HepG2 (cell line): Measurements from ENCODE around the gene SNAP29. TPM values are rescaled to one million over a fixed set of nuclear protein-coding genes. Genes with fewer than 3 reads are reported as not detected.

Experiments used
- ATAC-seq: fragments of 200-7000 bp; cut with Tn5 transposase; 3 replicates; pipeline ENCODE4 v1.9.1; 2020; ENCODE audit warnings: mild to moderate bottlenecking, moderate library complexity
- BruUV-seq: library from RNA; stranded (reverse); fragments of 400-500 nt; replicated peaks from 2 replicates; lab custom pipeline; 2021; lab: Mats Ljungman, UMichigan
- CTCF ChIA-PET: fragments of 300-600 bp; formaldehyde crosslinking; extraction: SDS; loops from one replicate; lab custom pipeline; 2021; ENCODE audit warnings: low total read pairs, inconsistent platforms, low intra/inter-chr PET ratio; lab: Yijun Ruan, JAX
- POLR2A ChIA-PET: fragments of 350-600 bp; sonication (Branson Sonifier 250); formaldehyde crosslinking; loops from one replicate; lab custom pipeline; 2020; ENCODE audit warnings: antibody characterized with exemption, inconsistent platforms; lab: Yijun Ruan, JAX
- DNase-seq: peaks from one replicate; pipeline ENCODE4 v3.0.0-alpha.2; 2015; ENCODE audit warnings: low spot score
- FAIRE-seq: peaks from 3 replicates; lab custom pipeline; 2011; peaks lifted over from hg19 to GRCh38; lab: Jason Lieb, UNC
- H2AFZ ChIP-seq: one replicate; pipeline ENCODE4 v1.6.1; 2011; ENCODE audit warnings: low read length, inconsistent platforms
- H3K27ac ChIP-seq: fragments of 300-600 bp; 3 replicates; pipeline ENCODE4 v1.8.0; 2011; ENCODE audit warnings: mixed run types, mild to moderate bottlenecking, mixed read lengths, low read length, inconsistent platforms; ENCODE audit not compliant: insufficient read depth; ENCODE audit errors: extremely low read length
- H3K27me3 ChIP-seq, 2 experiments: fragments of 200-600 bp in 1 of 2; 2 replicates in 1 of 2; 3 replicates in 1 of 2; pipeline versions ENCODE4 v1.6.0 to v1.8.0; 2011; ENCODE audit warnings: low read length in 2 of 2, mild to moderate bottlenecking in 2 of 2, moderate library complexity in 2 of 2, inconsistent platforms in 1 of 2; ENCODE audit not compliant: insufficient read depth in 2 of 2, control insufficient read depth in 1 of 2
- H3K36me3 ChIP-seq, 2 experiments: fragments of 200-600 bp in 1 of 2; replicated peaks in 1 of 2; 2 replicates in 1 of 2; 3 replicates in 1 of 2; pipeline versions ENCODE4 v1.5.1 to v1.8.0; 2011; ENCODE audit warnings: low read length in 2 of 2, inconsistent platforms in 1 of 2; ENCODE audit not compliant: insufficient read depth in 2 of 2, control insufficient read depth in 1 of 2
- H3K4me1 ChIP-seq: 2 replicates; pipeline ENCODE4 v1.5.1; 2012; ENCODE audit warnings: low read length, inconsistent platforms; ENCODE audit not compliant: insufficient read depth
- H3K4me2 ChIP-seq: 2 replicates; pipeline ENCODE4 v1.6.0; 2011; ENCODE audit warnings: low read depth, low read length, inconsistent platforms
- H3K4me3 ChIP-seq, 3 experiments: fragments of 200-600 bp in 1 of 3; sonication (generic), shearing (Covaris generic) in 1 of 3; replicated peaks in 1 of 3; 2 replicates each; pipeline ENCODE4 v1.5.1; 2011 to 2016; ENCODE audit warnings: low read length in 3 of 3, inconsistent platforms in 2 of 3, low read depth in 2 of 3, mild to moderate bottlenecking in 2 of 3, control low read depth in 1 of 3, mixed read lengths in 1 of 3; ENCODE audit not compliant: insufficient read depth in 1 of 3
- H3K79me2 ChIP-seq: one replicate; pipeline ENCODE4 v1.6.1; 2011; ENCODE audit warnings: low read length, inconsistent platforms; ENCODE audit not compliant: insufficient read depth
- H3K9ac ChIP-seq: 2 replicates; pipeline ENCODE4 v1.6.0; 2011; ENCODE audit warnings: mild to moderate bottlenecking, low read depth, low read length, inconsistent platforms; ENCODE audit not compliant: insufficient read depth
- H3K9me3 ChIP-seq: 2 replicates; pipeline ENCODE4 v1.5.1; 2012; ENCODE audit warnings: mild to moderate bottlenecking, low read length
- H4K20me1 ChIP-seq: 2 replicates; pipeline ENCODE4 v1.6.0; 2011; ENCODE audit warnings: inconsistent platforms, mild to moderate bottlenecking, low read length, moderate library complexity; ENCODE audit not compliant: insufficient read depth
- DNMT1 ChIP-seq: sonication (generic); formaldehyde crosslinking; IDR thresholded peaks from 2 replicates; pipeline ENCODE4 v1.5.1; 2020; ENCODE audit warnings: mild to moderate bottlenecking, missing genetic modification reagents
- GATAD2A ChIP-seq: IDR thresholded peaks from 2 replicates; pipeline ENCODE4 v1.6.1; 2016
- KDM6A ChIP-seq: IDR thresholded peaks from 2 replicates; pipeline ENCODE4 v1.6.1; 2016; ENCODE audit warnings: low read depth
- MED13 ChIP-seq: sonication (generic); formaldehyde crosslinking; IDR thresholded peaks from 2 replicates; pipeline ENCODE4 v1.5.0; 2020; ENCODE audit warnings: missing genetic modification reagents
- NCOR1 ChIP-seq: fragments of 200-600 bp; sonication (generic); IDR thresholded peaks from 2 replicates; pipeline ENCODE4 v1.7.0; 2017; ENCODE audit warnings: antibody characterized with exemption, low read length, borderline replicate concordance
- NFE2L1 ChIP-seq: sonication (generic); formaldehyde crosslinking; IDR thresholded peaks from 2 replicates; pipeline ENCODE4 v1.4.0; 2020; ENCODE audit warnings: missing genetic modification reagents, mild to moderate bottlenecking, borderline replicate concordance
- POLR2A ChIP-seq, 2 experiments: IDR thresholded peaks; 2 replicates each; pipeline ENCODE4 v1.6.1; 2011; ENCODE audit warnings: low read depth in 2 of 2, low read length in 2 of 2, mild to moderate bottlenecking in 1 of 2, moderate library complexity in 1 of 2; ENCODE audit not compliant: insufficient read depth in 1 of 2
- PRDM15 ChIP-seq: sonication (generic); formaldehyde crosslinking; IDR thresholded peaks from 2 replicates; pipeline ENCODE4 v1.4.0; 2020; ENCODE audit warnings: missing genetic modification reagents
- RBM22 ChIP-seq: fragments of 200-400 bp; formaldehyde crosslinking; optimal IDR thresholded peaks from 2 replicates; pipeline ENCODE3; 2017; ENCODE audit warnings: mild to moderate bottlenecking, low read length, moderate library complexity
- RFX3 ChIP-seq: IDR thresholded peaks from 2 replicates; pipeline ENCODE4 v1.6.1; 2016; ENCODE audit warnings: missing biosample characterization, missing genetic modification reagents
- SMARCC2 ChIP-seq: fragments of 450-650 bp; IDR thresholded peaks from 2 replicates; pipeline ENCODE4 v1.6.1; 2017; ENCODE audit warnings: antibody characterized with exemption, mild to moderate bottlenecking
- SRSF9 ChIP-seq: fragments of 200-400 bp; formaldehyde crosslinking; IDR thresholded peaks from 2 replicates; pipeline ENCODE4 v1.6.1; 2018; ENCODE audit warnings: borderline replicate concordance, mild to moderate bottlenecking, low read depth, low read length; ENCODE audit not compliant: insufficient read depth, poor library complexity, severe bottlenecking
- ZBTB37 ChIP-seq: sonication (generic); formaldehyde crosslinking; IDR thresholded peaks from 2 replicates; pipeline ENCODE4 v1.4.0; 2020; ENCODE audit warnings: mild to moderate bottlenecking, missing genetic modification reagents
- ZBTB42 ChIP-seq: sonication (generic); formaldehyde crosslinking; IDR thresholded peaks from 2 replicates; pipeline ENCODE4 v1.5.0; 2020; ENCODE audit warnings: mild to moderate bottlenecking, missing genetic modification reagents
- ZMYM3 ChIP-seq: sonication (generic); formaldehyde crosslinking; IDR thresholded peaks from 2 replicates; pipeline ENCODE4 v1.5.1; 2020; ENCODE audit warnings: mild to moderate bottlenecking, missing genetic modification reagents
- ZNF616 ChIP-seq: sonication (generic); formaldehyde crosslinking; IDR thresholded peaks from 2 replicates; pipeline ENCODE4 v1.5.0; 2020; ENCODE audit warnings: low read depth, mild to moderate bottlenecking, missing genetic modification reagents
- ZNF790 ChIP-seq: sonication (generic); formaldehyde crosslinking; IDR thresholded peaks from 2 replicates; pipeline ENCODE4 v1.8.0; 2022; ENCODE audit warnings: missing genetic modification reagents, mild to moderate bottlenecking, borderline replicate concordance
- WGBS: methylation state at CpG from one replicate; pipeline ENCODE4 v1.1.6; 2017; ENCODE audit warnings: low lambda C conversion rate; 5-methylcytosine and 5-hydroxymethylcytosine counted together
- in situ Hi-C: cut with HindIII; loops from 2 replicates; pipeline ENCODE4 v1.10.0; 2017; ENCODE audit warnings: low pct_unique_long_range_greater_than_20kb; ENCODE audit not compliant: extremely low pct_ligation_motif_present
- intact Hi-C: fragments of 100-400 bp; cut with micrococcal nuclease; formaldehyde crosslinking; loops from one replicate; pipeline ENCODE4 v1.10.0; 2022; ENCODE audit not compliant: unreplicated experiment
- polyA plus RNA-seq, 8 experiments: library from polyadenylated mRNA; depleted of rRNA in 3 of 8; stranded (reverse) in 7 of 8; unstranded in 1 of 8; fragments of >200 nt; fragmentation: Illumina TruSeq in 4 of 8; extraction: Trizol in 4 of 8; gene quantifications; 2 replicates each; pipeline versions ENCODE4 v1.2.1 to v1.2.3, GENCODE V29; 2011 to 2016; ENCODE audit warnings: low read depth in 4 of 8, missing spikeins in 1 of 8, mixed read lengths in 1 of 8; ENCODE audit not compliant: insufficient read depth in 1 of 8
- total RNA-seq, 5 experiments: library from RNA; depleted of rRNA; stranded (reverse); fragments of >200 nt; fragmentation: Illumina TruSeq; extraction: Trizol; gene quantifications; 2 replicates each; pipeline ENCODE4 v1.2.3, GENCODE V29; 2016; ENCODE audit warnings: low read depth in 1 of 5
- TF ChIP-seq, protein P1 (sequence below): fragments of 450-650 bp; IDR thresholded peaks from 2 replicates; pipeline ENCODE4 v1.6.1; 2017

The SNAP29 gene
- total and polyA plus RNA-seq, 2 of the 13 experiments (the other 11 are each of a cell fraction or from before 2014, with no cell fraction given) = 12.3 to 30.7 TPM

DNA sequence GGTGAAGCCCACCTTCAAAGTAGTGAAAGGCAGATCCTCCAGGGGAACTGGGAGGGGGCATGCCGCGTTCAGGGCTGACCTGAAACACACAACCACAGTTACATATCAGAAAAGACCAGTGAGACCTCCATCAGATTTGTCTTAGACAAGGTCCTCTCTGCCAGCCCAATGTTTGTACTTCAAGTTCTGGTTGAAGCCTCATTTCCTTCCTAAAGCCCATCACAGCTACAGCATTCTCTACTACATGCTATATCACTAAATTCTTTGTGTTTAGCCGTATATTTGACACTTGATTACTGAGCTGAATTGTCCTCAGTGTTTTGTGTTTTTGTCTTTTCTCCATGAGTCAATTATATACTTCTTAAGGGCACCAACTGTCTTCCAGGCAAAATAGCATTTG is 40.3 kb upstream of the SNAP29 start:
- Histone ChIP-seq H2AFZ (no peak overlapping the region), H4K20me1 (no peaks in the 10 kb centered on the region), H3K27me3 (no peaks in the 10 kb centered on the region), H3K4me3 (no peak overlapping the region), H3K36me3 (peaks cover 7 to 51% of the 10 kb centered on the region in 2 experiments), H3K79me2 (no peaks in the 10 kb centered on the region), H3K4me1 (no peaks in the 10 kb centered on the region), H3K9ac (no peak overlapping the region), H3K27ac (no peak overlapping the region), H3K9me3 (no peaks in the 10 kb centered on the region), H3K4me2 (no peak overlapping the region)
- ChIA-PET POLR2A (no interaction called here), CTCF (no interaction called here)
- FAIRE-seq = no peak
- BruUV-seq = no TSS peak
- no peak for DNase-seq
- TF ChIP-seq POLR2A (IDR thresholded peaks at IDR 0.05; ENCODE audit: insufficient read depth in 1 of 2, low read depth in 2 of 2, low read length in 2 of 2) (no peak), RBM22 (no peak), PRDM15 (CRISPR knock-in tag) (no peak), NFE2L1 (CRISPR knock-in tag) (no peak), NCOR1 (no peak), RFX3 (CRISPR knock-in tag) (no peak), GATAD2A (no peak), ZBTB37 (CRISPR knock-in tag) (no peak), ZNF790 (CRISPR knock-in tag) (no peak), ZMYM3 (CRISPR knock-in tag) (no peak), SMARCC2 (no peak), MED13 (no peak), KDM6A (CRISPR knock-in tag) (no peak), SRSF9 (no peak), ZBTB42 (CRISPR knock-in tag) (no peak), ZNF616 (CRISPR knock-in tag) (no peak), DNMT1 (CRISPR knock-in tag) (no peak)
- TF ChIP-seq, protein P1, sequence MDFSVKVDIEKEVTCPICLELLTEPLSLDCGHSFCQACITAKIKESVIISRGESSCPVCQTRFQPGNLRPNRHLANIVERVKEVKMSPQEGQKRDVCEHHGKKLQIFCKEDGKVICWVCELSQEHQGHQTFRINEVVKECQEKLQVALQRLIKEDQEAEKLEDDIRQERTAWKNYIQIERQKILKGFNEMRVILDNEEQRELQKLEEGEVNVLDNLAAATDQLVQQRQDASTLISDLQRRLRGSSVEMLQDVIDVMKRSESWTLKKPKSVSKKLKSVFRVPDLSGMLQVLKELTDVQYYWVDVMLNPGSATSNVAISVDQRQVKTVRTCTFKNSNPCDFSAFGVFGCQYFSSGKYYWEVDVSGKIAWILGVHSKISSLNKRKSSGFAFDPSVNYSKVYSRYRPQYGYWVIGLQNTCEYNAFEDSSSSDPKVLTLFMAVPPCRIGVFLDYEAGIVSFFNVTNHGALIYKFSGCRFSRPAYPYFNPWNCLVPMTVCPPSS = no peak
- WGBS = 97% methylated on average over 3 of the region's 3 CpGs
- in situ Hi-C loops = loop anchor here (10.0 kb wide), 1 partner anchor 56 kb away; no protein-coding TSS in a partner anchor
- intact Hi-C loops = no loop called here
- no peak for ATAC-seq
